Stimulated activated CD8-positive, alpha-beta memory T cell treated with anti-CD3 and anti-CD28 coated beads, Interleukin-12 subunit alpha, Interleukin-12 subunit beta, amount 100 ng/mL, for 24 hours (primary cell): ENCODE measurements around the gene ZHX3.
"Not testable (repeated sequence)": the region's sequence is repeated elsewhere in the genome, so short reads cannot be mapped to it uniquely, and the experiment has no call there.

Experiments
- DNase-seq: peaks from one replicate; pipeline ENCODE4 v3.0.0-alpha.2; 2020; ENCODE audit errors: extremely low read depth

The ZHX3 gene

GRCh38 chr20:41258474-41258873 lies 59.1 kb downstream of the ZHX3 start:
- no peak for DNase-seq

- DNase-seq = no peak
These were observed 61.0 kb downstream of the ZHX3 start for GRCh38 chr20:41256516-41256915.

- no peak for DNase-seq
These were observed 61.9 kb downstream of the ZHX3 start for GRCh38 chr20:41255655-41256054.

GRCh38 chr20:41249411-41250281 lies 67.9 kb downstream of the ZHX3 start:
- DNase-seq = no peak

- no peak for DNase-seq
These were observed 69.0 kb downstream of the ZHX3 start for GRCh38 chr20:41248368-41249024.

- no peak for DNase-seq
These were observed 69.8 kb downstream of the ZHX3 start for GRCh38 chr20:41247523-41248367.

- DNase-seq = no peak
These were observed 72.3 kb downstream of the ZHX3 start for GRCh38 chr20:41245086-41245707.

- DNase-seq = no peak
These were observed 74.7 kb downstream of the ZHX3 start for GRCh38 chr20:41242807-41243206.

GRCh38 chr20:41242352-41242751 lies 75.2 kb downstream of the ZHX3 start:
- no peak for DNase-seq

- DNase-seq = not testable (repeated sequence)
These were observed 80.3 kb downstream of the ZHX3 start for GRCh38 chr20:41237233-41237632.

- not testable (repeated sequence) for DNase-seq
These were observed 80.7 kb downstream of the ZHX3 start for GRCh38 chr20:41236818-41237217.

GRCh38 chr20:41234546-41234945 lies 83.0 kb downstream of the ZHX3 start:
- no peak for DNase-seq

- no peak for DNase-seq
These were observed 83.5 kb downstream of the ZHX3 start for GRCh38 chr20:41234041-41234440.

GRCh38 chr20:41232973-41233926 lies 84.3 kb downstream of the ZHX3 start:
- no peak for DNase-seq

GRCh38 chr20:41231136-41231535 lies 86.4 kb downstream of the ZHX3 start:
- no peak for DNase-seq

- no peak for DNase-seq
These were observed 87.4 kb downstream of the ZHX3 start for GRCh38 chr20:41230136-41230535.

GRCh38 chr20:41229259-41229658 lies 88.3 kb downstream of the ZHX3 start:
- DNase-seq = no peak

GRCh38 chr20:41228858-41229257 lies 88.7 kb downstream of the ZHX3 start:
- no peak for DNase-seq

- no peak for DNase-seq
These were observed 91.1 kb downstream of the ZHX3 start for GRCh38 chr20:41226426-41226825.

GRCh38 chr20:41225091-41225490 lies 92.4 kb downstream of the ZHX3 start:
- no peak for DNase-seq

- DNase-seq = no peak
These were observed 93.2 kb downstream of the ZHX3 start for GRCh38 chr20:41224281-41224680.
